Endothelial cell of umbilical vein (primary cell): ENCODE results near the gene SLC5A4. TPM values are rescaled to one million over a fixed set of nuclear protein-coding genes. Genes with fewer than 3 reads are reported as not detected.

Source experiments
- BruUV-seq: library from RNA; stranded (reverse); fragments of 400-500 nt; replicated peaks from 2 replicates; lab custom pipeline; 2021; lab: Mats Ljungman, UMichigan
- CTCF ChIA-PET: fragments of 300-600, 350-600 bp; sonication (Branson Sonifier 250); formaldehyde crosslinking; loops from one replicate; lab custom pipeline; 2021; ENCODE audit warnings: antibody characterized with exemption, inconsistent platforms; lab: Charles Lee
- POLR2A ChIA-PET: fragments of 300-600, 350-600 bp; sonication (Branson Sonifier 250); formaldehyde crosslinking; loops from one replicate; lab custom pipeline; 2021; ENCODE audit warnings: antibody characterized with exemption, inconsistent platforms; lab: Charles Lee
- DNase-seq: peaks from one replicate; pipeline ENCODE4 v3.0.0-alpha.2; 2011; ENCODE audit warnings: low read depth, low spot score
- FAIRE-seq: peaks from 2 replicates; lab custom pipeline; 2011; peaks lifted over from hg19 to GRCh38; lab: Jason Lieb, UNC
- H2AFZ ChIP-seq: 2 replicates; pipeline ENCODE4 v1.6.0; 2012; ENCODE audit warnings: low read depth, low read length, control low read depth, inconsistent platforms
- H3K27ac ChIP-seq: 2 replicates; pipeline ENCODE4 v1.5.1; 2011; ENCODE audit warnings: low read depth, mild to moderate bottlenecking, control low read depth, low read length, moderate library complexity; ENCODE audit not compliant: insufficient read depth
- H3K27me3 ChIP-seq, 2 experiments: 2 replicates each; pipeline versions ENCODE4 v1.6.0 to v1.6.1; 2011; ENCODE audit warnings: low read length in 2 of 2, mixed read lengths in 1 of 2; ENCODE audit not compliant: control insufficient read depth in 2 of 2, insufficient read depth in 2 of 2
- H3K36me3 ChIP-seq, 2 experiments: 2 replicates in 1 of 2; 3 replicates in 1 of 2; pipeline ENCODE4 v1.5.1; 2011; ENCODE audit warnings: low read length in 2 of 2, mild to moderate bottlenecking in 1 of 2, moderate library complexity in 1 of 2; ENCODE audit not compliant: control insufficient read depth in 2 of 2, insufficient read depth in 2 of 2; ENCODE audit errors: extremely low read depth in 1 of 2
- H3K4me1 ChIP-seq: 3 replicates; pipeline ENCODE4 v1.5.1; 2011; ENCODE audit warnings: mild to moderate bottlenecking, low read length; ENCODE audit not compliant: control insufficient read depth, insufficient read depth; ENCODE audit errors: extremely low read depth
- H3K4me2 ChIP-seq: 2 replicates; pipeline ENCODE4 v1.6.1; 2011; ENCODE audit warnings: low read length, control low read depth, mixed read lengths; ENCODE audit not compliant: insufficient read depth
- H3K4me3 ChIP-seq, 3 experiments: fragments of 200-600 bp in 1 of 3; sonication (generic), shearing (Covaris generic) in 1 of 3; replicated peaks in 1 of 3; 2 replicates each; pipeline ENCODE4 v1.5.1; 2011 to 2016; ENCODE audit warnings: control low read depth in 3 of 3, low read length in 3 of 3, mild to moderate bottlenecking in 2 of 3, inconsistent platforms in 1 of 3, low read depth in 1 of 3, moderate library complexity in 1 of 3; ENCODE audit not compliant: insufficient read depth in 1 of 3
- H3K79me2 ChIP-seq: 2 replicates; pipeline ENCODE4 v1.6.0; 2012; ENCODE audit warnings: low read length, inconsistent platforms; ENCODE audit not compliant: control insufficient read depth, insufficient read depth
- H3K9ac ChIP-seq: replicated peaks from 2 replicates; pipeline ENCODE3; 2011; ENCODE audit warnings: low read length, control low read depth; ENCODE audit not compliant: insufficient read depth; ENCODE audit errors: extremely low read depth
- H3K9me1 ChIP-seq: replicated peaks from 3 replicates; pipeline ENCODE4 v1.6.0; 2011; ENCODE audit warnings: mild to moderate bottlenecking, low read length; ENCODE audit not compliant: control insufficient read depth, insufficient read depth; ENCODE audit errors: extremely low read depth
- H3K9me3 ChIP-seq: replicated peaks from 2 replicates; pipeline ENCODE4 v1.5.1; 2012; ENCODE audit warnings: low read length, inconsistent platforms; ENCODE audit not compliant: control insufficient read depth, insufficient read depth
- H4K20me1 ChIP-seq: replicated peaks from 2 replicates; pipeline ENCODE3; 2011; ENCODE audit warnings: mild to moderate bottlenecking, low read length; ENCODE audit not compliant: control insufficient read depth, insufficient read depth; ENCODE audit errors: extremely low read depth
- EZH2 ChIP-seq: IDR thresholded peaks from 2 replicates; pipeline ENCODE4 v1.6.1; 2012; ENCODE audit warnings: borderline replicate concordance, low read depth, mild to moderate bottlenecking, moderate library complexity, low read length, inconsistent platforms; ENCODE audit not compliant: severe bottlenecking
- FOS ChIP-seq: IDR thresholded peaks from 2 replicates; pipeline ENCODE4 v1.6.1; 2011; ENCODE audit warnings: mild to moderate bottlenecking, low read length, moderate library complexity, borderline replicate concordance; ENCODE audit not compliant: insufficient read depth
- GATA2 ChIP-seq: IDR thresholded peaks from 2 replicates; pipeline ENCODE4 v1.7.0; 2011; ENCODE audit warnings: low read depth, mild to moderate bottlenecking, moderate library complexity, mixed read lengths, low read length; ENCODE audit not compliant: insufficient read length, insufficient read depth
- JUN ChIP-seq: IDR thresholded peaks from 2 replicates; pipeline ENCODE4 v1.6.1; 2011; ENCODE audit warnings: borderline replicate concordance, low read depth; ENCODE audit not compliant: insufficient read length, insufficient read depth
- MYC ChIP-seq: IDR thresholded peaks from one replicate; pipeline ENCODE4 v1.6.1; 2011; ENCODE audit warnings: mild to moderate bottlenecking, low read depth, low read length
- POLR2A ChIP-seq: IDR thresholded peaks from 2 replicates; pipeline ENCODE4 v1.6.1; 2012; ENCODE audit warnings: low read depth, mild to moderate bottlenecking, control low read depth, low read length
- POLR2AphosphoS5 ChIP-seq: IDR thresholded peaks from 2 replicates; pipeline ENCODE4 v1.6.1; 2012; ENCODE audit warnings: low read depth, mild to moderate bottlenecking, control low read depth, low read length, moderate library complexity; ENCODE audit not compliant: insufficient read depth
- dilution Hi-C: fragments of 300-500 bp; cut with MboI; formaldehyde crosslinking; loops from one replicate; pipeline ENCODE4 v1.15.0; 2019; ENCODE audit warnings: low sequenced_read_pairs; ENCODE audit not compliant: extremely low pct_ligation_motif_present
- intact Hi-C: fragments of 100-400 bp; cut with micrococcal nuclease; formaldehyde crosslinking; loops from one replicate; pipeline ENCODE4 v1.10.0; 2022
- polyA plus RNA-seq, 4 experiments: library from polyadenylated mRNA; depleted of rRNA in 3 of 4; stranded (reverse) in 3 of 4; unstranded in 1 of 4; fragments of >200 nt; gene quantifications; 2 replicates each; pipeline versions ENCODE4 v1.2.1 to v1.2.3, GENCODE V29; 2011 to 2012; ENCODE audit warnings: missing spikeins in 1 of 4
- total RNA-seq: library from RNA; stranded (reverse); gene quantifications from 2 replicates; pipeline ENCODE4 v1.2.3, GENCODE V29; 2021
- TF ChIP-seq, protein P1 (sequence below), 2 donors: IDR thresholded peaks; 1 replicate in 1 of 2; 2 replicates in 1 of 2; pipeline ENCODE4 v1.5.1; 2011; ENCODE audit warnings: low read length in 2 of 2, mild to moderate bottlenecking in 2 of 2, moderate library complexity in 2 of 2, control low read depth in 1 of 2, inconsistent platforms in 1 of 2, low read depth in 1 of 2; ENCODE audit not compliant: insufficient read depth in 1 of 2; ENCODE audit errors: extremely low read depth in 1 of 2

Gene SLC5A4
- total and polyA plus RNA-seq, 2 donors (not counting 3 experiments of a cell fraction or from before 2014, with no cell fraction given), result 1.5 to 2.8 TPM

DNA sequence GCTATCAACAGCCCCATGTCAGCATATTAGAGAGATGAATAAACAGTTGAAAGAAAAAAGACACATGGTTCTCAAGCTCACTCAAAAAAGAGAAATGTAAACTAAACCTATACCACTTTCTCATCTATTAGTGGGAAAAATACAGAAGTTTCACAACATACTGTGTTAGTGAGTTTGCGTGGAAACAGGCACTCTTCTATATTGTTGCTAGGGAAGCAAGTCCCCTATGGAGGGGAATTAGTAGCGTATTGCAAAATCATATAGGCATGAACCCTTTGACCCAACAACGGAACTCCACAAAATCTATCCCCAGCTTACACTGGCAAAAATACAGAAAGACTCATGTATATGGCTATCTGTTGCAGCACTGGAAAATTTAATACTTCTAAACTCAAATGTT lies 36.1 kb downstream of the SLC5A4 start:
- ChIA-PET CTCF (no interaction called here), POLR2A (no interaction called here)
- Histone ChIP-seq H3K9me3 (no peaks in the 10 kb centered on the region), H3K27ac (no peak overlapping the region), H4K20me1 (no peaks in the 10 kb centered on the region), H3K9me1 (no peaks in the 10 kb centered on the region), H3K9ac (no peak overlapping the region), H3K4me3 (no peak overlapping the region), H2AFZ (no peak overlapping the region), H3K79me2 (no peaks in the 10 kb centered on the region), H3K36me3 (no peaks in the 10 kb centered on the region), H3K4me1 (no peaks in the 10 kb centered on the region), H3K4me2 (no peak overlapping the region), H3K27me3 (no peaks in the 10 kb centered on the region)
- intact Hi-C loops, result no loop called here
- no peak for FAIRE-seq
- dilution Hi-C loops, result no loop called here
- BruUV-seq, result no TSS peak
- TF ChIP-seq, protein P1, sequence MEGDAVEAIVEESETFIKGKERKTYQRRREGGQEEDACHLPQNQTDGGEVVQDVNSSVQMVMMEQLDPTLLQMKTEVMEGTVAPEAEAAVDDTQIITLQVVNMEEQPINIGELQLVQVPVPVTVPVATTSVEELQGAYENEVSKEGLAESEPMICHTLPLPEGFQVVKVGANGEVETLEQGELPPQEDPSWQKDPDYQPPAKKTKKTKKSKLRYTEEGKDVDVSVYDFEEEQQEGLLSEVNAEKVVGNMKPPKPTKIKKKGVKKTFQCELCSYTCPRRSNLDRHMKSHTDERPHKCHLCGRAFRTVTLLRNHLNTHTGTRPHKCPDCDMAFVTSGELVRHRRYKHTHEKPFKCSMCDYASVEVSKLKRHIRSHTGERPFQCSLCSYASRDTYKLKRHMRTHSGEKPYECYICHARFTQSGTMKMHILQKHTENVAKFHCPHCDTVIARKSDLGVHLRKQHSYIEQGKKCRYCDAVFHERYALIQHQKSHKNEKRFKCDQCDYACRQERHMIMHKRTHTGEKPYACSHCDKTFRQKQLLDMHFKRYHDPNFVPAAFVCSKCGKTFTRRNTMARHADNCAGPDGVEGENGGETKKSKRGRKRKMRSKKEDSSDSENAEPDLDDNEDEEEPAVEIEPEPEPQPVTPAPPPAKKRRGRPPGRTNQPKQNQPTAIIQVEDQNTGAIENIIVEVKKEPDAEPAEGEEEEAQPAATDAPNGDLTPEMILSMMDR (IDR thresholded peaks at IDR 0.05; ENCODE audit: extremely low read depth in 1 of 2, insufficient read depth in 1 of 2, low read depth in 1 of 2, low read length in 2 of 2), result no peak
- TF ChIP-seq POLR2AphosphoS5 (no peak), JUN (no peak), POLR2A (no peak), FOS (no peak), GATA2 (no peak), MYC (no peak), EZH2 (no peak)
- no peak for DNase-seq
